HL-60 (cell line): ENCODE results near the gene ECM2.

ENCODE experiments used
- CTCF ChIP-seq: IDR thresholded peaks from one replicate; pipeline ENCODE4 v1.5.1; 2011; ENCODE audit warnings: low read length, control low read depth, inconsistent platforms; ENCODE audit not compliant: insufficient read depth
- POLR2AphosphoS5 ChIP-seq: IDR thresholded peaks from 2 replicates; pipeline ENCODE4 v1.6.1; 2012; ENCODE audit warnings: low read depth
- SPI1 ChIP-seq: IDR thresholded peaks from 2 replicates; pipeline ENCODE4 v1.6.1; 2012; ENCODE audit warnings: low read depth, mild to moderate bottlenecking, borderline replicate concordance
- TF ChIP-seq, protein P1 (sequence below): IDR thresholded peaks from 2 replicates; pipeline ENCODE4 v1.6.1; 2012; ENCODE audit warnings: low read depth; ENCODE audit not compliant: insufficient replicate concordance

- no peak for TF ChIP-seq CTCF
- no peak for TF ChIP-seq POLR2AphosphoS5
- no peak for TF ChIP-seq SPI1
- TF ChIP-seq, protein P1, sequence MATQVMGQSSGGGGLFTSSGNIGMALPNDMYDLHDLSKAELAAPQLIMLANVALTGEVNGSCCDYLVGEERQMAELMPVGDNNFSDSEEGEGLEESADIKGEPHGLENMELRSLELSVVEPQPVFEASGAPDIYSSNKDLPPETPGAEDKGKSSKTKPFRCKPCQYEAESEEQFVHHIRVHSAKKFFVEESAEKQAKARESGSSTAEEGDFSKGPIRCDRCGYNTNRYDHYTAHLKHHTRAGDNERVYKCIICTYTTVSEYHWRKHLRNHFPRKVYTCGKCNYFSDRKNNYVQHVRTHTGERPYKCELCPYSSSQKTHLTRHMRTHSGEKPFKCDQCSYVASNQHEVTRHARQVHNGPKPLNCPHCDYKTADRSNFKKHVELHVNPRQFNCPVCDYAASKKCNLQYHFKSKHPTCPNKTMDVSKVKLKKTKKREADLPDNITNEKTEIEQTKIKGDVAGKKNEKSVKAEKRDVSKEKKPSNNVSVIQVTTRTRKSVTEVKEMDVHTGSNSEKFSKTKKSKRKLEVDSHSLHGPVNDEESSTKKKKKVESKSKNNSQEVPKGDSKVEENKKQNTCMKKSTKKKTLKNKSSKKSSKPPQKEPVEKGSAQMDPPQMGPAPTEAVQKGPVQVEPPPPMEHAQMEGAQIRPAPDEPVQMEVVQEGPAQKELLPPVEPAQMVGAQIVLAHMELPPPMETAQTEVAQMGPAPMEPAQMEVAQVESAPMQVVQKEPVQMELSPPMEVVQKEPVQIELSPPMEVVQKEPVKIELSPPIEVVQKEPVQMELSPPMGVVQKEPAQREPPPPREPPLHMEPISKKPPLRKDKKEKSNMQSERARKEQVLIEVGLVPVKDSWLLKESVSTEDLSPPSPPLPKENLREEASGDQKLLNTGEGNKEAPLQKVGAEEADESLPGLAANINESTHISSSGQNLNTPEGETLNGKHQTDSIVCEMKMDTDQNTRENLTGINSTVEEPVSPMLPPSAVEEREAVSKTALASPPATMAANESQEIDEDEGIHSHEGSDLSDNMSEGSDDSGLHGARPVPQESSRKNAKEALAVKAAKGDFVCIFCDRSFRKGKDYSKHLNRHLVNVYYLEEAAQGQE = no peak
These were observed 29.2 kb upstream of the ECM2 start for GRCh38 chr9:92564982-92565381.
